HepG2 (cell line): ENCODE results near the gene UBE2I. TPM values are rescaled to one million over a fixed set of nuclear protein-coding genes. Genes with fewer than 3 reads are reported as not detected.

Experiments used
- ATF2 ChIP-seq: sonication (generic); formaldehyde crosslinking; IDR thresholded peaks from 2 replicates; pipeline ENCODE4 v1.4.0; 2020; ENCODE audit warnings: missing genetic modification reagents
- CHD4 ChIP-seq: fragments of 200-600 bp; sonication (generic); IDR thresholded peaks from 2 replicates; pipeline ENCODE4 v1.7.0; 2017; ENCODE audit warnings: mild to moderate bottlenecking, low read length, borderline replicate concordance
- CREM ChIP-seq, 2 experiments: sonication (generic) in 1 of 2; formaldehyde crosslinking in 1 of 2; IDR thresholded peaks; 2 replicates each; pipeline versions ENCODE4 v1.4.0 to v1.6.1; 2016 to 2020; ENCODE audit warnings: antibody characterized with exemption in 1 of 2, mild to moderate bottlenecking in 1 of 2, missing genetic modification reagents in 1 of 2
- HOXA5 ChIP-seq: sonication (generic); formaldehyde crosslinking; IDR thresholded peaks from 2 replicates; pipeline ENCODE4 v1.4.0; 2020; ENCODE audit warnings: missing genetic modification reagents
- IRX3 ChIP-seq: sonication (generic); formaldehyde crosslinking; IDR thresholded peaks from 2 replicates; pipeline ENCODE4 v1.8.1; 2023; ENCODE audit warnings: mild to moderate bottlenecking, low read depth, missing genetic modification reagents, borderline replicate concordance
- ISL2 ChIP-seq: sonication (generic); formaldehyde crosslinking; IDR thresholded peaks from 2 replicates; pipeline ENCODE4 v1.5.0; 2020; ENCODE audit warnings: missing genetic modification reagents
- KMT2A ChIP-seq: sonication (generic); formaldehyde crosslinking; IDR thresholded peaks from 2 replicates; pipeline ENCODE4 v1.4.0; 2020; ENCODE audit warnings: missing genetic modification reagents
- MLLT10 ChIP-seq: sonication (generic); formaldehyde crosslinking; IDR thresholded peaks from 2 replicates; pipeline ENCODE4 v1.4.0; 2020; ENCODE audit warnings: missing genetic modification reagents
- MXD4 ChIP-seq: IDR thresholded peaks from 2 replicates; pipeline ENCODE4 v1.6.1; 2016; ENCODE audit warnings: mild to moderate bottlenecking, missing biosample characterization, missing genetic modification reagents
- NPAS2 ChIP-seq: sonication (generic); formaldehyde crosslinking; IDR thresholded peaks from 2 replicates; pipeline ENCODE4 v1.8.0; 2022; ENCODE audit warnings: mild to moderate bottlenecking, missing genetic modification reagents, borderline replicate concordance
- POLR2AphosphoS5 ChIP-seq: IDR thresholded peaks from 2 replicates; pipeline ENCODE4 v1.6.1; 2012; ENCODE audit warnings: low read depth, low read length
- SCMH1 ChIP-seq: sonication (generic); formaldehyde crosslinking; IDR thresholded peaks from 2 replicates; pipeline ENCODE4 v1.9.0; 2021; ENCODE audit warnings: missing genetic modification reagents, mild to moderate bottlenecking, borderline replicate concordance
- YY1 ChIP-seq: IDR thresholded peaks from 2 replicates; pipeline ENCODE4 v1.6.1; 2011; ENCODE audit warnings: low read length, low read depth, moderate library complexity, mild to moderate bottlenecking; ENCODE audit not compliant: insufficient read depth, insufficient replicate concordance
- ZBTB25 ChIP-seq: IDR thresholded peaks from 2 replicates; pipeline ENCODE4 v1.6.1; 2018; ENCODE audit warnings: missing genetic modification reagents
- ZFP36L1 ChIP-seq: sonication (generic); formaldehyde crosslinking; IDR thresholded peaks from 2 replicates; pipeline ENCODE4 v1.8.0; 2022; ENCODE audit warnings: mild to moderate bottlenecking, missing genetic modification reagents, moderate library complexity
- ZMAT3 ChIP-seq: sonication (generic); formaldehyde crosslinking; conservative IDR thresholded peaks from 2 replicates; pipeline ENCODE4 v1.7.0; 2021; ENCODE audit warnings: missing genetic modification reagents
- ZMYM3 ChIP-seq: sonication (generic); formaldehyde crosslinking; IDR thresholded peaks from 2 replicates; pipeline ENCODE4 v1.5.1; 2020; ENCODE audit warnings: mild to moderate bottlenecking, missing genetic modification reagents
- ZNF264 ChIP-seq: sonication (generic); formaldehyde crosslinking; IDR thresholded peaks from 2 replicates; pipeline ENCODE4 v1.4.0; 2020; ENCODE audit warnings: missing genetic modification reagents
- ZNF282 ChIP-seq: fragments of 450-650 bp; IDR thresholded peaks from 2 replicates; pipeline ENCODE4 v1.6.1; 2018; ENCODE audit not compliant: partially characterized antibody
- ZNF546 ChIP-seq: sonication (generic); formaldehyde crosslinking; conservative IDR thresholded peaks from 2 replicates; pipeline ENCODE4 v1.8.1; 2023; ENCODE audit warnings: mild to moderate bottlenecking, missing genetic modification reagents
- ZNF7 ChIP-seq: IDR thresholded peaks from 2 replicates; pipeline ENCODE4 v1.6.1; 2016; ENCODE audit warnings: missing biosample characterization, missing genetic modification reagents
- ZNF784 ChIP-seq: sonication (generic); formaldehyde crosslinking; IDR thresholded peaks from 2 replicates; pipeline ENCODE4 v1.5.1; 2020; ENCODE audit warnings: missing genetic modification reagents, mild to moderate bottlenecking, borderline replicate concordance
- ZNF792 ChIP-seq: IDR thresholded peaks from 2 replicates; pipeline ENCODE4 v1.6.1; 2016
- polyA plus RNA-seq, 8 experiments: library from polyadenylated mRNA; depleted of rRNA in 3 of 8; stranded (reverse) in 7 of 8; unstranded in 1 of 8; fragments of >200 nt; fragmentation: Illumina TruSeq in 4 of 8; extraction: Trizol in 4 of 8; gene quantifications; 2 replicates each; pipeline versions ENCODE4 v1.2.1 to v1.2.3, GENCODE V29; 2011 to 2016; ENCODE audit warnings: low read depth in 4 of 8, missing spikeins in 1 of 8, mixed read lengths in 1 of 8; ENCODE audit not compliant: insufficient read depth in 1 of 8
- total RNA-seq, 5 experiments: library from RNA; depleted of rRNA; stranded (reverse); fragments of >200 nt; fragmentation: Illumina TruSeq; extraction: Trizol; gene quantifications; 2 replicates each; pipeline ENCODE4 v1.2.3, GENCODE V29; 2016; ENCODE audit warnings: low read depth in 1 of 5
- TF ChIP-seq, protein P1 (sequence below): sonication (generic); formaldehyde crosslinking; conservative IDR thresholded peaks from 2 replicates; pipeline ENCODE4 v1.8.1; 2023; ENCODE audit warnings: missing genetic modification reagents

The UBE2I gene
- total and polyA plus RNA-seq, 2 of the 13 experiments (the other 11 are each of a cell fraction or from before 2014, with no cell fraction given): 75.8 to 98.9 TPM

GRCh38 chr16:1351582-1352362, 42.3 kb downstream of the UBE2I start, which contains the start of the genes GNPTG and TSR3 (continued):
- no peak for TF ChIP-seq ZFP36L1
- TF ChIP-seq SCMH1 (CRISPR knock-in tag): no peak
- peak; percentile 59; the same call in 1 of the 2 replicates for TF ChIP-seq ATF2 (CRISPR knock-in tag)
- TF ChIP-seq ZNF7: no peak
- peak; percentile 6; the same call in 1 of the 2 replicates for TF ChIP-seq HOXA5 (CRISPR knock-in tag)
- TF ChIP-seq KMT2A: peak; percentile 84; the same call in 1 of the 2 replicates
- TF ChIP-seq ZNF546: peak; percentile 71; the same call in 1 of the 2 replicates
- peak; percentile 98 for TF ChIP-seq YY1
- peak; percentile 91 for TF ChIP-seq ZNF784
- TF ChIP-seq ZNF282: no peak
- peak; percentile 60; the same call in 1 of the 2 replicates for TF ChIP-seq ZMAT3 (CRISPR knock-in tag)
- no peak for TF ChIP-seq ZMYM3 (CRISPR knock-in tag)
- TF ChIP-seq, protein P1, sequence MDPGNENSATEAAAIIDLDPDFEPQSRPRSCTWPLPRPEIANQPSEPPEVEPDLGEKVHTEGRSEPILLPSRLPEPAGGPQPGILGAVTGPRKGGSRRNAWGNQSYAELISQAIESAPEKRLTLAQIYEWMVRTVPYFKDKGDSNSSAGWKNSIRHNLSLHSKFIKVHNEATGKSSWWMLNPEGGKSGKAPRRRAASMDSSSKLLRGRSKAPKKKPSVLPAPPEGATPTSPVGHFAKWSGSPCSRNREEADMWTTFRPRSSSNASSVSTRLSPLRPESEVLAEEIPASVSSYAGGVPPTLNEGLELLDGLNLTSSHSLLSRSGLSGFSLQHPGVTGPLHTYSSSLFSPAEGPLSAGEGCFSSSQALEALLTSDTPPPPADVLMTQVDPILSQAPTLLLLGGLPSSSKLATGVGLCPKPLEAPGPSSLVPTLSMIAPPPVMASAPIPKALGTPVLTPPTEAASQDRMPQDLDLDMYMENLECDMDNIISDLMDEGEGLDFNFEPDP (CRISPR knock-in tag): no peak
- peak; percentile 43; the same call in 1 of the 2 replicates for TF ChIP-seq POLR2AphosphoS5
- peak; percentile 36; the same call in 1 of the 2 replicates for TF ChIP-seq MXD4 (CRISPR knock-in tag)
- TF ChIP-seq ZNF792: peak; percentile 35; the same call in 1 of the 2 replicates
- TF ChIP-seq IRX3 (CRISPR knock-in tag): peak; percentile 92
- no peak for TF ChIP-seq CHD4
- TF ChIP-seq MLLT10: no peak
- no peak for TF ChIP-seq CREM (IDR thresholded peaks at IDR 0.05)
- no peak for TF ChIP-seq CREM (CRISPR knock-in tag; IDR thresholded peaks at IDR 0.05)
- peak; percentile 60; the same call in 1 of the 2 replicates for TF ChIP-seq ZBTB25 (CRISPR knock-in tag)
- TF ChIP-seq NPAS2: no peak
- 0 out of 2 replicates have a peak, but pooled peaks have one; percentile 37 for TF ChIP-seq ISL2 (CRISPR knock-in tag)
- no peak for TF ChIP-seq ZNF264 (CRISPR knock-in tag)
